HG03558 (cell line): ENCODE measurements around the gene FITM1.
A peak's percentile ranks its signal among the peaks of the same experiment; 100 is the strongest.

ENCODE experiments used
- ATAC-seq: cut with Tn5 transposase; IDR thresholded peaks from one replicate; pipeline ENCODE4 v1.9.1; 2021; ENCODE audit warnings: moderate number of reproducible peaks; ENCODE audit not compliant: unreplicated experiment; ENCODE audit errors: extremely low read depth

FITM1 gene

DNA sequence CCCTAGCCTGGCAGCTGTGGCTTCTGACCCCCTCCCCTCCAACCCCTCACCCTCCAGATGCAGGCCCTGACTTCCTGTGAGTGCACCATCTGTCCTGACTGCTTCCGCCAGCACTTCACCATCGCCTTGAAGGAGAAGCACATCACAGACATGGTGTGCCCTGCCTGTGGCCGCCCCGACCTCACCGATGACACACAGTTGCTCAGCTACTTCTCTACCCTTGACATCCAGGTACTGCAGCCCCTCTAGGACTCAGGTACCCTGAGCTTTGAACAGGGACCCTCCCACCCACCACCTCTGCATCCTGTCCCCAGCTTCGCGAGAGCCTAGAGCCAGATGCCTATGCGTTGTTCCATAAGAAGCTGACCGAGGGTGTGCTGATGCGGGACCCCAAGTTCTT is 24.6 kb downstream of the FITM1 start:
- no peak for ATAC-seq

DNA sequence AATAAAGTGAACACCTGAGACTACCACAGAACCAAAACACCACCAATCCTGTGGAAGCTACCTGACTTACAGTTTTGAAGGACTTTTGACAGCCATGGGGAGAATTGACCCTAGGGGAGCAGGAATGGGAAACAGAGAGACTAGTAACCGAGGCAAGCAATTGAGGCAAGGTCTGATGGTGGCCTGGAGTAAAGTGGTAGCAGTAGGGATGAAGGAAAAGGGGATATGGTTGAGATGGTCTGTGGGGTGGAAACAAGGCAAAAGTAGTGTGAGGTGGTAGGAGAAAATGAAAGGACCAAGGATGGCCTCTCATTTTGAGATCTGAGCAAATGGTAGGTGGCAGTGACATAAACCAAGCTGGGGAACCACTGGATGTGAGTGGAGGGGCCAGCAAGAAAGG is 26.4 kb downstream of the FITM1 start:
- ATAC-seq: no peak

DNA sequence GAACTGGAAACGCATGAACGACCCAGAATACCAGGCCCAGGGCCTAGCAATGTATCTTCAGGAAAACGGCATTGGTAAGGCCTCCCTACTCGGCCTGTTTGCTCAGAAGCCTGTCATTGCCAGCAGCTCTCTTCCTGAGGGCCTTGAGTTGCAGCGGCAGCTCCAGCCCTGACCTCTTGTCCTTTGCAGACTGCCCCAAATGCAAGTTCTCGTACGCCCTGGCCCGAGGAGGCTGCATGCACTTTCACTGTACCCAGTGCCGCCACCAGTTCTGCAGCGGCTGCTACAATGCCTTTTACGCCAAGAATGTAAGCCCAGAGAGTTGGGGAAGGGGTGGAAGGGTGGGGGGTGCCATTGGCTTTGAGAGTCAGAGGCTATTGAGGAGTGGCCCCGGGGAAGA is 26.9 kb downstream of the FITM1 start:
- no peak for ATAC-seq

DNA sequence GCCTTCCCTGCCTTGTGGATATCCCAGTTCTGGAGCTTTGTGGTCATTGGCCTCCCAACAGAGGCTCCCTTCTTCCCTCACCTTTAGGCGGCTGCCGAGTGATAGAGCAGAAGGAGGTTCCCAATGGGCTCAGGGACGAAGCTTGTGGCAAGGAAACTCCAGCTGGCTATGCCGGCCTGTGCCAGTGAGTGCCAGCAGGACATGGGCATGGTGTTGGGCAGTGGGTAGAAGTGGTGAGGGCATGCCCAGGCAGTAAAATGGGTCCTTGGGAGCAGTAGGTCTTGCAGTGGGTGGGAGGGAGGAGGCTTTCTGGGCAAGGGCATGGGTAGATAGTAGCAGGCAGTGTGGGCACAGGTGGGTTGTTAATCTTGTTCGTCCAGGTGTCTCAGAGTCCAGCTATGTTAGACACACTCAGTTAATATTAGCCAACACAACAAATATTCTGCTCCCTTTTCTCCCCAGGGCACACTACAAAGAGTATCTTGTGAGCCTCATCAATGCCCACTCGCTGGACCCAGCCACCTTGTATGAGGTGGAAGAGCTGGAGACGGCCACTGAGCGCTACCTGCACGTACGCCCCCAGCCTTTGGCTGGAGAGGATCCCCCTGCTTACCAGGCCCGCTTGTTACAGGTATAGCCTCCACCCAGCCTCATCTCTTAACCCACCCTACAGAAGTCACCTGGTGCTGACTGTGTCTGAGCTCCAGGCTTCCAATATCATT is 29.5 kb downstream of the FITM1 start:
- ATAC-seq: no peak

DNA sequence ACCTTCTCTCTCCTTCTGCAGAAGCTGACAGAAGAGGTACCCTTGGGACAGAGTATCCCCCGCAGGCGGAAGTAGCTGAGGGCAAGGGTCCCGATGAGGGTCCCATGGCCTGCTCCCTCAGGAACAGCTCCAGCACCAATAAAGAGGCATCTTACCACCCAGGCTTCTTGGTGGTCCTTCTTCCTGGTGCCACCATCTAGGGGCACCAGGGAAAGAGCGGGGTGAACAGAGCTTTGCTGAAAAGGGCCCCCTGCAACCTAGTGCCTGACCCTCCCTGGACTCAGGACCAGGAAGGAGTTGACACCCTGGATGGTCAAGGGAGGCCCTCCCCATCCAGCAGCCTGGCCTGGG is 30.0 kb downstream of the FITM1 start:
- ATAC-seq: no peak

DNA sequence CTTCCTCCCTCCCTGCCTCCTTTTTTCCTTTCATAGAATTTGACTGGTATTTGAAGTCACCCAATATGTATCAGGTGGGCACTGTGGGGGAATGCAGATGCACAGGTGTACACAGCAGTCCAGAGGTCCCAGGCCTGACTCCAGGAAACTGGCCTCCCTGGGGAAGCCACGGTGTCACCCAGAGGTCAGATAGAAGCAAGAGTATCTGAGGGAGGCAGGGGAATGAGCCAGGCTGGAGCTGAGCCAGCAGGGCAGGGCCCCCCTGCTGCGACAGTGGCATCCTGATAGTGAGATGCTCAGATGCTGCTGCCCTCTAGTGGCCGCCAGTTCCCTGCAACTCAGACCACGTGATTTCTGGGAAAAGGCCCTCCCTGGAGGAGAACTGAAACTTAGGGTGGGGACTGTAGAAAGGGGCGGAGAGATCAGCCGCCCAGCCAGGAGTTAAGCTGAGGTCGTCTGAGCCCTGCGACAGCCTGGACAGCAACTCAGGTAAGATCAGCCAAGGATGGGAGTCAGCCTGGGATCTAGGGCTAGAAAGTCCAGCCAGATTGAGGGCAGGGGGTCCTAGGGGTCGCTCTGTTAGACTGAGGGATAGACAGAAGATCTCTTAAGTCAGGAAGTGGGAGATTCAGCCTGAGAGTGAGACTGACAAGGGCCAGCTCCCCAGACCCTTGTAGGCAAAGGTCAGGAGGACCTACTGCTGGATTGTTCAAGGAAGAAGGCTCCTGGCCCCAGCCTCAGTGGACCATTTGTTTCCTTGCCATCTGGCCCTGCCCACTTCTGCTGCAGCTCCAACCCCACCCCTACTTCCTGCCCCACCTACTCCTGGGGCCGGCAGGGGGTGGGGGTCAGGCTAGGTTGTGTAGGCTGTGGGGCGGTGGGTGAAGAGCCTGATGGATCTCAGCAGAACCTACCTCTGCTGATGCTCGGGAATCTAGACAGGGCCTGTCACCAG is 30.7 kb downstream of the FITM1 start, which contains the start of gene IRF9:
Gene IRF9, plus strand, starts transcription at position 416 of the 955 bp plus-strand sequence. CDS start 880 bp downstream, outside the sequence.
- peak; percentile 58 for ATAC-seq

DNA sequence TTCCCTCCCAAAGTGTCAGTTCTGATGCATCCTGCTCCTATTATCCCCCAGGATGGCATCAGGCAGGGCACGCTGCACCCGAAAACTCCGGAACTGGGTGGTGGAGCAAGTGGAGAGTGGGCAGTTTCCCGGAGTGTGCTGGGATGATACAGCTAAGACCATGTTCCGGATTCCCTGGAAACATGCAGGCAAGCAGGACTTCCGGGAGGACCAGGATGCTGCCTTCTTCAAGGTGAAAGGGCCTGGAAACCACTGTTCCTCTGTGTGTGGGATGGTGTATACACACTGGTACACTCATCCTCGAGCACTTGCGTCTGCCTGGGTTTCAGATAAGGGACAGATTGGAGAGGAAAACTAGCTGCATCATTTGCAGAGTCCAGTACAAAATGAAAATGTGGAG is 31.6 kb downstream of the FITM1 start:
- ATAC-seq: no peak

DNA sequence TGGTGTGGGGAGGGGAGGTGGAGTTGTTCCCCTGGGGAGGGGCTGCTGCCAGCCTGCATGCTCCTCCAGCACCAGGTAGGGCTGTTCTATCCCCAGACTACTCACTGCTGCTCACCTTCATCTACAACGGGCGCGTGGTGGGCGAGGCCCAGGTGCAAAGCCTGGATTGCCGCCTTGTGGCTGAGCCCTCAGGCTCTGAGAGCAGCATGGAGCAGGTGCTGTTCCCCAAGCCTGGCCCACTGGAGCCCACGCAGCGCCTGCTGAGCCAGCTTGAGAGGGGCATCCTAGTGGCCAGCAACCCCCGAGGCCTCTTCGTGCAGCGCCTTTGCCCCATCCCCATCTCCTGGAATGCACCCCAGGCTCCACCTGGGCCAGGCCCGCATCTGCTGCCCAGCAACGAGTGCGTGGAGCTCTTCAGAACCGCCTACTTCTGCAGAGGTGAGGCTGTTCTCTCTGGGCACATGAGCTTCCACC is 34.1 kb downstream of the FITM1 start:
- no peak for ATAC-seq

DNA sequence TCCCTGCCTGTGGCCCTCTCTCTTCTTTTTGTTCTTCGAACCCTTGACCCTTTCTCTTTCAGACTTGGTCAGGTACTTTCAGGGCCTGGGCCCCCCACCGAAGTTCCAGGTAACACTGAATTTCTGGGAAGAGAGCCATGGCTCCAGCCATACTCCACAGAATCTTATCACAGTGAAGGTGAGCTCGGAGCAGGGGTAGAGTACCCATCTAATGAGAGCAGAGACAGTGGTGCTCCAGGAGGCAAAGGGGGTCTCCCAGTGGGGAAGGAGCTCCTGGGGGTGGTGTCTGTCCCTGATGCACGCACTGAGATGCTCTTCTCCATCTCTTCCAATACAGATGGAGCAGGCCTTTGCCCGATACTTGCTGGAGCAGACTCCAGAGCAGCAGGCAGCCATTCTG is 35.3 kb downstream of the FITM1 start:
- ATAC-seq: no peak

DNA sequence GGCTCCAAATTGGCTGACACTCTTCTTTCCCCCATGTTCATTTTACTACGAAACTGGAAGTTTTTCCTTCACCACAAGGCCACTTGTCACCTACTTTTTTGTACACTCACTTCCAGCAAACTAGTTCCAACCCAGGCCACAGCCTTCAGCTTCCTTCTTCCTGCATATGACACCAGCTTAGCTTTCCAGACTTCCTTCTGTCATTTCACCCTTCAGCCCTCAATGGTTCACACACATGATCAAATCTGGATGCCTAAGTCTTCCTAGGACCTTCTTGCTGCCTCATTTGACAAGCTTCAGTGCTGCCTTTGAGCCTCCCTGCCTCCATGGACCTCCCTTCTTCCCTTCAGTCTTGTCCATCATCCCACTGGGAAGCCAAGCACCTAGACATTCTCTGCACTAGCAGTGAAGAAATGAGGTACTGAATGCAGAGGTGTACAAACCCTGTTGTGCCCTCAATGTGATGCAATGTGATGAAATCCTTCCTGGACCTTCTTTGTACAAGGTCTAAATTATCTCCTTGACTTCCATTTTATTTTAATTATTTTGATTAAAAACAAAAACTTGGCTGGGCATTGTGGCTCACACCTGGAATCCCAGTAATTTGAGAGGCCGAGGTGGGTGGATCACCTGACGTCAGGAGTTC is 37.1 kb downstream of the FITM1 start:
- ATAC-seq: no peak

DNA sequence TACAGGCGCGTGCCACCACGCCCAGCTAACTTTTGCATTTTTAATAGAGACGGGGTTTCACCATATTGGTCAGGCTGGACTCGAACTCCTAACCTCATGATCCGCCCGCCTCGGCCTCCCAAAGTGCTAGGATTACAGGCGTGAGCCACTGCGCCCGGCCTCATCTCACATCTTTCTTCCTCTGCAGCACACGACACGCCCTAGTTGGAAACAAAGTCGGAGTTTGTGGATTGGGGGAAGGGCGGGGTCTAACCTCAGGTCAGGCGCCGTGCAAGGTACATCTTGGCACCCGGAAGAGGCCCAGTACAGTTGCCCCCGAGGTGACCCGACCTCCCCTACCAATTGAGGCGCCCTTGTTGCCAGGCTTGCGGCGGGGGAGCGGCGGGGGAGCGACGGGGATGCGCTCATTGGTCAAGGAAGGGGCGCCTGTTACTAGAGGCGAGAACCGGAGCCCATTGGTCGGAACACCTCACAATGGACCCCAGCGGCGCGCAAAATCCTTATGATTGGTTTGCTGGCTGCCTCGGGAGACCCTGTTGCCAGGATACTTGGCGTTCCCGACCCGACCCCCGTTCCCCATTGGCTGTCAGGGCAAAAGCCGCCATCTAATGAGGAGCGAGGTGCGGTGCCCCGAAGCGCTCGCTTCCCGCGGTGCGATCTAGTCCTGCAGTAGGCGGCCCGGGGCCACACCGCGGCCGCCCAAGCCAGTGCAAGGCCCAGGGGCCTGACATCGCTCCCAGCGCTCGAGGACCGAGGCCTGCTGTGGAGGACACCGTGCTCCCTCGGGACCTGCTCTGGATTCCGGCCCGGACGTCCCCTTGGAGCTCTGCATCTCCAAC is 41.2 kb downstream of the FITM1 start, which contains the start of gene REC8:
Gene REC8, plus strand, starts transcription at position 659 of the 839 bp plus-strand sequence. CDS start 473 bp downstream, outside the sequence.
- ATAC-seq: peak; percentile 79

DNA sequence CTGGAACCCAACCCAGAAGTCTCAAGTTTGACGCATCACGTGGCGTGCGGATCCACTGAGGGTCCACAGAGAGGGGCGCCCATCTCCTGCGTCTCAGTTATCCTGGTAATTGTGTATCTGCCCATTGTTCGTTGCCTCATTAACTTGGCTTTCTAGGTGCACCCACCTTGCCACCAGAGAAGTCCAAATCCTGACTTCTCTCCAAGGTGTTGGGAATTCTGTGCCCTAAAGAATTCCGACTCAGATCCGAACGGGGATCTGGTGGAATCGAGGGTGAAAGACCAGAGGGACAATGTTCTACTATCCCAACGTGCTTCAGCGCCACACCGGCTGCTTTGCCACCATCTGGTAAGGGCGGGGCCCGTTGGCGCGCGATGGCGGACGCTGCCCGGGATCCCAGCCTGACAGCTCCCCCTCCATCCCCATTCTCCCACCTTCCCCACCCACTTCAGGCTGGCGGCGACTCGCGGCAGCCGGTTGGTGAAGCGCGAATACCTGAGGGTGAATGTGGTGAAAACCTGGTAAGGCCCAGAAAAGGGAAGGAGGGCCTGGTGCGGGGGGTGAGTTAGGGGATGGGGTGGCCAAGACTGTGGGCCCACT is 41.9 kb downstream of the FITM1 start:
- no peak for ATAC-seq

DNA sequence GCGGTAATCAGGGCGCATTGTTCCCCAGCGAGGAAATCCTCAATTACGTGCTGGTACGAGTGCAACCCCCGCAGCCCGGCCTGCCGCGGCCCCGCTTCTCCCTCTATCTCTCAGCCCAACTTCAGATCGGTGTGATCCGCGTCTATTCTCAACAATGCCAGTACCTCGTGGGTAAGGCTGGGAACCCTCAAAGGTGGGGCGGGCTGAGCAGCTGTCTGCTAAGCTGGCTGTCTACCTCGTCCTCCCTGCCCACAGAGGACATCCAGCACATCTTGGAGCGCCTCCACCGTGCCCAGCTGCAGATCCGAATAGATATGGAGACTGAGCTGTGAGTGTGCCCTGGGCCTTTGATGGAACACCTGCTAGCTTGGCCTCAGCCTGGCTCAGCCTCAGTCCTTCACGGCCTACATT is 42.4 kb downstream of the FITM1 start:
- ATAC-seq: no peak

DNA sequence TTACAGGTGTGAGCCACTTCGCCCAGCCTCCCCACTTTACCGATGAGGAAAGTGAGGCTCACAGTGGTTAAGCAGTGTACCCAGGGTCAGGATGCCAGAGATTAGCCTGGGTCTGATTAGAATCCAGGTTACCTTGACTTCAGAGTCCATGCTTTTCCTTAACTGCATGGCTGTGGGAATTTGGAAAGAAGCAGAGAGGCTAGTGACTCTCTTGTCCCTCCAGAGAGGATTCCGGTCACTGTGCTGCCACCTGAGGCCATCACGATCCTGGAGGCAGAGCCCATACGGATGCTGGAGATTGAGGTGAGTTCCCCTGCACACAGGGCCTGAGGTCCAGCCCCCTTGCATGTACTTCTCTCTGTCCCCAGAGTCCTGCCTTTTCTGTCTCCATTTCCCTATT is 46.1 kb downstream of the FITM1 start:
- ATAC-seq: no peak

DNA sequence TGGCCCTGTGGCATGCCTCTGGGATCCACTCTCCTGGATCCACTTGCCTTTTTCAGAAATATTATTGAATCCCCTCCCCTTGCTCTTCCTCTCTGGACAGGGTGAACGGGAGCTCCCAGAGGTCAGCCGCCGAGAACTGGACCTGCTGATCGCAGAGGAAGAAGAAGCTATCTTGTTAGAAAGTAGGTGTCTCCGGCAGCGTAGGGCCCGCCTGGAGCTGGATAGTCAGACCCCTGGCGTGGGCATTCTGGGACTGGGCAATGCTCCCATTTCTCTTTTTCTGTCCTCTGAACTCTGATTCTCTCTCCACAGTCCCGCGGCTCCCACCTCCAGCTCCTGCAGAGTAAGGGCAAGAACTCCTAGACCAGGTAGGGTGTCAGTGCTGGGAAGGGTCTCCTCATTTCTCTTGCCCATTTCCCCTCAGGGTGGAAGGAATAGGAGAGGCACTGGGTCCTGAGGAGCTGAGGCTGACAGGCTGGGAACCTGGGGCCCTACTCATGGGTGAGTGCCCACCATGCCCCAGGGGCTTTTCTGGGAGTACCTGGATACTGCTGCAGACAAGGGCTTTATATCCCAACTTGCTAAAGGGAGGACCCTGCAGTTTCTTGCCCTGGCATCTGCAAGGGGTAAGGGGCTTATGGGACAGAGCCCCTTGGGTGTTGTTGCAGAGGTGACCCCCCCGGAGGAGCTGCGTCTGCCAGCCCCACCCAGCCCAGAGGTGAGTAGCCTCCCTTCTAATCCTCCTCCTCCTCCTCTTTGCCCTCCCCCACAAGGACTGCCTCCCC is 46.8 kb downstream of the FITM1 start:
- ATAC-seq: no peak

DNA sequence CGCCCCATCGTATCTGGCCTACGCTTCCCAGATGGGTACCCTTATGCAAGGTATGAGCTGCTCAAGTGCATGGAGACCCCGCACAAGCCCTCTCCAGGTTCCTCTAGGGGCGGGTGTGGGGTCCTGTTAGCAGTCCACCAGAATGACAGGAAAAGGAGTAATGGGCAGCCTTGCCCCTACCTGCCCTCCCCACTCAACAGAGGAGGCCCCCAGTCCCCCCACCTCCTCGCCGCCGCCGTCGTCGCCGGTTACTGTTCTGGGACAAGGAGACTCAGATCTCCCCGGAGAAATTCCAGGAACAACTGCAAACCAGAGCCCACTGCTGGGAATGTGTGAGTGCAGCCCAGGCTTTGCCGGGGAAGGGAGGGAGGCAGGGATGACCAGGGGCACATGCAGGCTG is 47.4 kb downstream of the FITM1 start:
- no peak for ATAC-seq

DNA sequence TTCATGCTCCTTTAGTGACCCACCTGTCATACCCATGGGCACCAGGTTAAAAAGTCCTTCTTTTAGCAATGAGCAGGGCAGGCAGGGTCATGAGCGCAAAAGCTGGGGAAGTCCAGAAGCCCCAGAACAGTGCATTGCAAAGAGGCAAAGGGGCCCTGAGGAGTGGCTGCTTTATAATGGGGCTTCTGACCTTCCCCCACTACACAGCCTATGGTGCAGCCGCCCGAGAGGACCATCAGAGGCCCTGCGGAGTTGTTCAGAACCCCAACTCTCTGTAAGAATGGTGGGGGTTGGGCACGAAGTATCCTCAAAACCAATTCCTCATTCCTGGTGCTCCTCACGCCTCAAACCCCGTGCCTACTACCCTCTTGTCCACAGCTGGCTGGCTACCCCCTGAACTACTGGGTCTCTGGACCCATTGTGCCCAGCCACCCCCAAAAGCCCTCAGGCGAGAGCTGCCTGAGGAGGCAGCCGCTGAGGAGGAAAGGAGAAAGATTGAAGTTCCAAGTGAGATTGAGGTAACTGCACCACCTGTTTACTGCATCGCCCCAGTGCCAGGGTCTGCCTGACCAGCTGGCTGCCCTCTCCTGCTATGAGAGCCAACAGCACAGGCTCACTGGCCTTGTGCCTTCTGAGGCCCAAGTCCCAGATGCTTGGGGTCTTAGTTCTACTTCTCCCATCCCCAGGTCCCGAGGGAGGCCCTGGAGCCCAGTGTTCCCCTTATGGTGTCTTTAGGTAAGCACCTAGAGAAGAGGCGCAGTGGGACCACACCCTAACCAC is 48.1 kb downstream of the FITM1 start:
- no peak for ATAC-seq
